Daoy (cell line): Measurements from ENCODE around the gene GALNT10. TPM values are rescaled to one million over a fixed set of nuclear protein-coding genes. Genes with fewer than 3 reads are reported as not detected.

ENCODE experiments used
- total RNA-seq: library from RNA; depleted of rRNA; stranded (reverse); fragments of >200 nt; shearing (Covaris generic); gene quantifications from 2 replicates; pipeline ENCODE4 v1.2.3, GENCODE V29; 2014; rRNA removed

Gene GALNT10
- total RNA-seq, 1 experiment from 2014 or later = 44.7 TPM

Other genes with a start within 250 kb of the GALNT10 start
- 23.8 and 38.4 TPM in 2 replicates for gene FAM114A2, start 151.8 kb upstream of the GALNT10 start, total RNA-seq
- 60.5 and 68.5 TPM in 2 replicates for gene MFAP3, start 151.8 kb upstream of the GALNT10 start, total RNA-seq